HepG2 (cell line): ENCODE data around the gene KDM4B.

ENCODE experiments used
- CHD2 ChIP-seq: IDR thresholded peaks from 2 replicates; pipeline ENCODE4 v1.6.1; 2011; ENCODE audit warnings: low read depth, low read length, improper control_type of control experiment
- NFE2L1 ChIP-seq: sonication (generic); formaldehyde crosslinking; IDR thresholded peaks from 2 replicates; pipeline ENCODE4 v1.4.0; 2020; ENCODE audit warnings: missing genetic modification reagents, mild to moderate bottlenecking, borderline replicate concordance
- POLR2AphosphoS5 ChIP-seq: IDR thresholded peaks from 2 replicates; pipeline ENCODE4 v1.6.1; 2012; ENCODE audit warnings: low read depth, low read length

DNA sequence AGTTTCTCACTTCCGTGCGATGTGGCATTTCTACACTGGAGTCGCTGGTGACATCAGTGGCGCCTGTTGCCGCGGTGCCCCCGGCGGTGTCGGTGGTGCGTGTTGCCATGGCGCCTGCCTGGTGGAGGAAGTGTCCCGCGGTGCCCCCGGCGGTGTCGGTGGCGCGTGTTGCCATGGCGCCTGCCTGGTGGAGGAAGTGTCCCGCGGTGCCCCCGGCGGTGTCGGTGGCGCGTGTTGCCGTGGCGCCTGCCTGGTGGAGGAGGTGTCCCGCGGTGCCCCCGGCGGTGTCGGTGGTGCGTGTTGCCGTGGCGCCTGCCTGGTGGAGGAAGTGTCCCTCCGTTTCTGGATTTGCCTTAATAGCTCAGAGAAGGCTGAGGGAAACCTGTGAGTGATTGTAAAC is 127.6 kb downstream of the KDM4B start:
- TF ChIP-seq POLR2AphosphoS5, result no peak
- no peak for TF ChIP-seq CHD2
- TF ChIP-seq NFE2L1 (CRISPR knock-in tag), result no peak
